ENCODE data around the gene C20orf141. TPM values are rescaled to one million over a fixed set of nuclear protein-coding genes. Genes with fewer than 3 reads are reported as not detected.

The C20orf141 gene
- total and polyA plus RNA-seq, 2 of the 4 experiments (the other 2 are of a cell fraction) = 0.36 to 0.91 TPM

- no peaks in the 10 kb centered on the region for H3K27me3 ChIP-seq (ENCODE audit: control insufficient read depth, insufficient read depth, low read length)
- TSS peak; percentile 68 for BruUV-seq (replicated peaks)
- H2BK20ac ChIP-seq (ENCODE audit: low read depth, low read length) = no peak overlapping the region
- H3K9me3 ChIP-seq (ENCODE audit: control insufficient read depth, insufficient read depth, low read length) = no peaks in the 10 kb centered on the region
- peaks cover 63% of the 10 kb centered on the region for H3K36me3 ChIP-seq (ENCODE audit: control insufficient read depth, insufficient read depth, low read length)
- H3K23ac ChIP-seq (ENCODE audit: low read depth, low read length) = no peak overlapping the region
- H3K18ac ChIP-seq (ENCODE audit: low read depth, low read length) = no peak overlapping the region
- peaks cover 3% of the 10 kb centered on the region; the same call in 1 of the 2 replicates for H4K20me1 ChIP-seq (ENCODE audit: insufficient read depth, low read length)
- H3K14ac ChIP-seq (replicated peaks; ENCODE audit: low read depth, low read length) = no peak overlapping the region
- peaks cover 8% of the 10 kb centered on the region; the same call in 1 of the 2 replicates for H3K9me1 ChIP-seq (ENCODE audit: insufficient read depth, low read length)
- peaks cover 0 to 13% of the 10 kb centered on the region in 2 experiments; a peak in 2 of 4 replicates for H3K79me1 ChIP-seq (ENCODE audit: low read depth in 1 of 2, low read length in 2 of 2)
- no peak overlapping the region for H2AFZ ChIP-seq (replicated peaks; ENCODE audit: low read length, poor library complexity)
- dilution Hi-C loops (cut with HindIII; ENCODE audit: low sequenced_read_pairs, unreplicated experiment) (no loop called here), in situ Hi-C loops (cut with MboI; ENCODE audit: low sequenced_read_pairs) (no loop called here), intact Hi-C loops (cut with micrococcal nuclease) (no loop called here)
- no peak overlapping the region for H4K91ac ChIP-seq (ENCODE audit: insufficient read depth, low read depth, low read length)
- ATAC-seq (ENCODE audit: low read depth) = no peak
- ChIA-PET CTCF (no interaction called here), POLR2A (ENCODE audit: unreplicated experiment) (no interaction called here)
- no peak overlapping the region for H3K27ac ChIP-seq (ENCODE audit: insufficient read depth, low read length)
- H2AK9ac ChIP-seq (replicated peaks; ENCODE audit: low read depth, low read length, poor library complexity) = no peak overlapping the region
- no peak overlapping the region for H3K56ac ChIP-seq (ENCODE audit: extremely low read depth, insufficient read depth, low read length)
- 97% methylated on average over 7 of the region's 12 CpGs; no CpG with 5 or more reads in 1 of the 2 experiments for WGBS, 2 experiments (ENCODE audit: extremely low coverage in 2 of 2, insufficient read length in 1 of 2)
- H3K4me1 ChIP-seq (ENCODE audit: control insufficient read depth, insufficient read depth, low read length) = no peaks in the 10 kb centered on the region
- no peak overlapping the region for H3K4me3 ChIP-seq (ENCODE audit: insufficient read depth, low read depth, low read length)
- DNase-seq = no peak
- no peak overlapping the region for H3K4ac ChIP-seq (ENCODE audit: low read depth, low read length)
- H3K4me2 ChIP-seq (ENCODE audit: low read depth, low read length) = no peak overlapping the region
- H3K9ac ChIP-seq (ENCODE audit: low read depth, low read length) = no peak overlapping the region
- TF ChIP-seq MAFK (IDR thresholded peaks at IDR 0.05; ENCODE audit: low read depth, low read length) = no peak
- no peak overlapping the region for H2BK15ac ChIP-seq (ENCODE audit: low read depth, low read length)
- H2BK120ac ChIP-seq (ENCODE audit: low read depth, low read length) = no peak overlapping the region
- H4K8ac ChIP-seq (ENCODE audit: low read depth in 2 of 2, low read length in 2 of 2) = no peak overlapping the region
- H2AK5ac ChIP-seq (ENCODE audit: low read depth, low read length) = no peak overlapping the region
- H4K5ac ChIP-seq (ENCODE audit: low read depth, low read length) = no peak overlapping the region
- H2BK5ac ChIP-seq (ENCODE audit: low read depth, low read length, poor library complexity, severe bottlenecking) = no peak overlapping the region
These were observed 49.8 kb downstream of the C20orf141 start for GRCh38 chr20:2864626-2865025.
